Ishikawa (cell line): ENCODE data around the gene ADCY5.

Experiments
- TCF12 ChIP-seq: IDR thresholded peaks from 2 replicates; pipeline ENCODE4 v1.6.1; 2012; ENCODE audit warnings: low read depth
- USF1 ChIP-seq: IDR thresholded peaks from 2 replicates; pipeline ENCODE4 v1.6.1; 2012
- ZBTB7A ChIP-seq: IDR thresholded peaks from 2 replicates; pipeline ENCODE4 v1.6.1; 2012; ENCODE audit warnings: low read depth

GRCh38 chr3:123284399-123285010, 164.4 kb downstream of the ADCY5 start:
- TF ChIP-seq USF1 (no peak), TCF12 (no peak), ZBTB7A (no peak)
